HG02588 (cell line): Measurements from ENCODE around the gene ACTN1.
"Not testable (repeated sequence)": the region's sequence is repeated elsewhere in the genome, so short reads cannot be mapped to it uniquely, and the experiment has no call there.

Source experiments
- ATAC-seq: cut with Tn5 transposase; IDR thresholded peaks from one replicate; pipeline ENCODE4 v1.9.1; 2021; ENCODE audit warnings: mild to moderate bottlenecking, moderate library complexity; ENCODE audit not compliant: unreplicated experiment

Gene ACTN1

GRCh38 chr14:68979021-68979721 lies at the start of gene ACTN1:
Gene ACTN1, minus strand, starts transcription at chr14:68979302. Its CDS starts 246 bp downstream, at chr14:68979056.
- no peak for ATAC-seq

DNA sequence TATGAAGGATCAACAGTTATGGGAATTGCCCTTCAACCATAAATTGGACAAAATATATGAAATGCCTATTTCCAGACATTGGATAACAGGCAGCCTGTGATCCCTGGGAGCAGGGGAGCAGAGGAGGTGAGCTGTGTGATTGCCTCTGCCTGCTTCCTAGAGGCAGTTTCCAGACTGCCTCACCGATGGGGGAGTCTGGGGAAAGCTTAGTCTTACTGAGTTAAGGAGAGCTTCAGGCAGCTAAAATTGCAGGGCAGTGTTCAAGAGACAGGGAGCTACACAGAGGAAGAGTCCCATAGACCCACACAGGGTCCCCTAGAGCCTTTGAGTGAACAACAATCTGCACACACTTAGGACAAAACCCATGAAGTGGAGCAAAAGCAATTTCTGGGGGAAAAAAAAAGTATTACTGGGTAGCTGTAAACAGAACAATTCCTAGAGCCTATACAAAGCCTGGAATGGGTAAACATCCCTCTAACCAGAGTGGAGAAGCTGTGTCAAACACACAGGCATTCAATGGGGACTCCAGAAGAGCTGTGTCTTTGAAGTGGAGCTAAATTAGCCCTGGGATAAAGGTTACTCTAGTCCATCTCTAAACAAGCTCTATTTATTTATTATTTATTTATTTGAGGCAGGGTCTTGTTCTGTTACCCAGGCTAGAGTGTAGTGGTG lies 48.3 kb upstream of the ACTN1 start:
- no peak for ATAC-seq

- ATAC-seq: no peak
Observed at GRCh38 chr14:69023035-69023434, 43.9 kb upstream of the ACTN1 start.

DNA sequence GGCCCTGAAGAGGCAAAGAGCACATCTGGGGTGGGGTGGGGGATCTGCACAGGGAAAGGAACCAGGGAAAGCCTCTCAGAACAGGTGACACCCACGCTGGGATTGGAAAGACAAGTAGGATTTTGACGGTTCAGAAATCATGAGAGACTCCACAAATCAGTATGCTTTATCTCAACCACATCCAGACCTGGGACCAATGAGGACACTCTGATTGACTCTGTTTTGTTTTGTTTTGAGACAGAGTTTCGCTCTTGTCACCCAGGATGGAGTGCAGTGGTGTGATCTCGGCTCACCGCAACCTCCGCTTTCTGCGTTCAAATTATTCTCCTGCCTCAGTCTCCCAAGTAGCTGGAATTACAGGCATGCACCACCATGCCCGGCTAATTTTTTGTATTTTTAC lies 43.0 kb upstream of the ACTN1 start:
- not testable (repeated sequence) for ATAC-seq

GRCh38 chr14:69017706-69018105 lies 38.6 kb upstream of the ACTN1 start:
- ATAC-seq: no peak

DNA sequence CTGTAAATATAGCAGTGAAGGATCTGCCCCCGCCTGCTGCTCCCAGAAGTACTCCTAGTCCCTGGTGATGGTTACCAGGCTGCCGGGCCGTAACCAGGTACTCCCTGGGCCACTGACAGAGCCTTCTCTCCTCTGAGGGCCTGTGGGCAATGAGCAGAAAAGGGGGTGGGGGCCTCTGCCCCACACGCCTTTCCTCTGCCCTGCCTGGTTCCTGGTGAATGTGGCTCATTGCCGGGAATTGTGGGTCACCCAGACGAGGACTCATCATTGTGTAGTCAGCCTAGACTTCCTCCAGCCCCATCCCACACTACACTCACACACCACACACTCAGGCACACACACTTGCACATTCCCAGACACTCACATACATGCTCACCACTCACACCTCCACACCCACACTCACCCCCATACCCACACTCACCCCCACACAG lies 35.7 kb upstream of the ACTN1 start:
- ATAC-seq: no peak

- no peak for ATAC-seq
Observed at GRCh38 chr14:69013943-69014782, 35.1 kb upstream of the ACTN1 start.

- no peak for ATAC-seq
Observed at GRCh38 chr14:69012256-69012953, 33.3 kb upstream of the ACTN1 start.

DNA sequence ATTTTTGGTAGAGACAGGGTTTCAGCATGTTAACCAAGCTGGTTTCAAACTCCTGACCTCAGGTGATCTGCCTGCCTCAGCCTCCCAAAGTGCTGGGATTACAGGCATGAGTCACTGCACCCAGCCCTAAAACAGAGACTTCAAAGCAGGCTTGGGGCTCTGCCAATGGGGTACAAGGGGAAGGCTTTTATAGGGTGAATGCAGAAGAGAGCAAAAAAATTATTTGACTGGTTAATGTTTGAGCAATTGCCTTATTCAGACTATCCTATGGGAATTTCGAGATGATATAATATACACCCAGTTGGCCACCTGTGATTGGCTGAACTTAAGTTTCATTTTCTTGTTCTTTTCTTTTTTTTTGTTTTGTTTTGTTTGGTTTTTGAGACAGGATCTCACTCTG lies 31.5 kb upstream of the ACTN1 start:
- no peak for ATAC-seq

- no peak for ATAC-seq
Observed at GRCh38 chr14:69008421-69008884, 29.4 kb upstream of the ACTN1 start.

GRCh38 chr14:69006346-69006745 lies 27.2 kb upstream of the ACTN1 start:
- ATAC-seq: no peak

DNA sequence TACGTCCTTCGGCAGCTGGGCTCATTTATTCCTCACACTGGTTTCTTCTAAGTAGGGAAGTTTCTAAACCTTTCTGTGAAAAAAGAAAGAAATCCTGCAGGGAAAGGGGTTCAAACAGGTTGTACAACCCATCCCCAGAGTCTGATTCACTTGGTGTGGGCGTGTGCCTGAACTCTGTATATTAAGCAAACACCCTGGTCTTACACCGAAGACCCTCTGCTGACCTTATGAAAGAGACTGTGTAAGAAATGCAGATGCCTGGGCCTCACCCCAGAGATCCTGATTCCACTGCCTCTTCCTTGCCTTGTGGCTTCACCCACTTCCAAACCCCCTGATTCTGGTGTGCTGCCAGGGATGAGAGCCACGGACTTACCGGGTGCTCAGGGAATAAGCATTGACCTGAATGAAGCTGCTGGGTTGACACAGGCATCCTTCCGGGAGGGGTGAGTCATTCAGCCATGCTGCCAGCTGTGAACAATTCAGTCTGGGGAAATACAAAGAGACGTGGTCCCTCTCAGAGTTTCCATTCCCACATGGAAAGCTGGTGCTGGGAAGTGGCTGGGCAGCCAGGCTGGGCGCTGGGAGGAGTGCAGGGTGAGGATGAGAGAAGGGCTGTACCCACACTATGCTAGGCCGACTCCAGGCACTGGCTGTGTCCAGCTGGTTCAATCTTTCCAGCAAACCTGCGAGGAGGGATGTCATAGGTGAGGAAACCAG lies 26.5 kb upstream of the ACTN1 start:
- ATAC-seq: no peak

DNA sequence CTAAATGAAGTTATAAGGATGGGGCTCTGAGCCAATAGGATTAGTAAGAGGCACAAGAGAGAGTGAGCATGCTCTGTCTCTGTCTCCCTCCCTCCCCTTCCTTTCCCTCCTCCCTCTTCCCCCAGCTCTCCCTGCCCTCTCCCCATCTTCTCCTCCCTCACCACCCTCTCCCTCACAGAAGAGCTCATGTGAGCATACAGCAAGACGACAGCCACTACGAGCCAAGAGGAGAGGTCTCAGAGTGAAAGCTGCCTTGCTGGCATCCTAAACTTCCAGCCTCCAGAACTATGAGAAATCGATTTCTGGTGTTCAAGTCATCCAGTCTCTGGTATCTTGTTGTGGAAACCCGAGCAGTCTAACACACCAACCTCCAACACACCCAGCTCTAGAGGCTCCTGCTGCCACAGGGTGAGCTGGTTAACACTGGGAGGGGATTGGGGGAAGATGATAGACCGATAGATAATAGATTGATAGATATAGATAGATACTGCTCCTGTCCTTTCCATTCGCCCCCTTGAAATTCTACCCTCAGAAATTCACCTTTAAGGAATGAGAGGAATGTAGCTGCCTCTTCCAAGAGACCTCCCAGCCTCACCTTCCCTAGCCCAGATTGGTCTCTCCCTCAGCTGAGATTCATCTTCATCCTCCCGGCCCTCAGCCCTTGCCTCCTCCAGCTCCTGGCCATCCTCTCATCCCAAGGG lies 25.8 kb upstream of the ACTN1 start:
- ATAC-seq: no peak

- no peak for ATAC-seq
Observed at GRCh38 chr14:69003626-69004025, 24.5 kb upstream of the ACTN1 start.

GRCh38 chr14:69002069-69002468 lies 23.0 kb upstream of the ACTN1 start:
- no peak for ATAC-seq

DNA sequence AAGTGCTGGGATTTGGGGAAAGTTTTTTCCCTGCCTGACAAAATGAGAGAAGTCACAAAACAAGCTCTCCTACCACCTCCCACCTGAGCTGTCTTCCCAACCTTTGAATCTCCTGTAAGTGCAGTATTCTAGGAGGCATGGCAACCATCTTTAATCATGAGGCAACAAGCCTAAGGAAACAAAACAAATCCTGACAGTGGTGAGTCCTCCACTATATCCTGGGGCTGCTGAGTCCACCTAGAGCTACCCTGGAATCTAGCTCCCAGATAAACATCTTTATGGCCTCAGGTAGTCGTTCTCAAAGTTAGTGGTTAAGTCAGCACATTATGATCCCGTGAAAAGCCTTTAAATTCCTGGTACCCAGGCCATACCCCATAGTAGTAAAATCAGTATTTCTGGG lies 22.3 kb upstream of the ACTN1 start:
- ATAC-seq: no peak

DNA sequence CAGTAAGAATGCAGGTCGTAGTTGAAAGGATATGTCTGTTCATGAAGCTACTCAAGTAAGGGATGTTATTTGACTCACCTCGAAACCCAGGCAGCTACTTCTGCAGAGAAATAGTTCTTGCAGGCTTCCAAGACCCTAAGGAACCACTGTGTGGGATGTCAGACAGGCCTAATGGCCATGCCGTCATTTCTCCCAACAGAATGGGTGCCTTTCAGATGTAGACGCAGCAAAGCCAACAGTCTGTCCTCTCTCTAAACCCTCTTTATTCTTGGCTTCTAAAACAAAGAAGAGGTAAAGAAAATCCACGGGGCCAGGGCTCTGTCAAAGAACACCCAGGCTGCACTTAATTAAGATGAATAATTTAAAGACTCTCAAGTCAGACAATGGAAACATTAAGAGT lies 19.0 kb upstream of the ACTN1 start:
- ATAC-seq: no peak

GRCh38 chr14:68995731-68996130 lies 16.6 kb upstream of the ACTN1 start:
- ATAC-seq: no peak

DNA sequence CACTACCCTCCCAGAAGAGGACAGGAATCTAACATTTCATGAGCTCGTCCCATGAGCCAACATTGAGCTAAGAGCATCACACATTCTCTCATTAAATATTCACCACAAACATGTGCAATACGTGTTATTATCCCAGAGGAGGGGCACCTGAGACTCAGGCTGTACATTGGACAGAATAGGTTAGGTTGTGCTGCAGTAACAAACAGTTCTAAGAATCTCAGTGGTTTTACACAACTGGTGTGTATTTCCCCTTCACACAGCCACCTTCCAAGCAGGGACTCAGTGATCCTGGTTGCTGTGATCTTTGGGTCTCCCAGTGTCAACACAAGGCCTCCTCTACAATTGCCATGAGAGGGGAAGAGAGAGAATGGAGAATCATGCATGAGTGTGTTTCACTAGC lies 15.0 kb upstream of the ACTN1 start:
- no peak for ATAC-seq

GRCh38 chr14:68987653-68988036 lies 8.5 kb upstream of the ACTN1 start:
- ATAC-seq: no peak
